PC-9 (cell line): ENCODE results near the gene SNRPD1.

ENCODE experiments used
- CTCF ChIP-seq: fragments of 200-600 bp; sonication (generic); conservative IDR thresholded peaks from 2 replicates; pipeline ENCODE4 v1.6.1; 2017; ENCODE audit warnings: mixed run types, antibody characterized with exemption, mild to moderate bottlenecking, moderate library complexity
- EZH2 ChIP-seq: fragments of 200-600 bp; sonication (generic); IDR thresholded peaks from 2 replicates; pipeline ENCODE4 v1.8.0; 2017; ENCODE audit warnings: antibody characterized with exemption, low read depth

- no peak for TF ChIP-seq CTCF
- TF ChIP-seq EZH2, result no peak
Observed at GRCh38 chr18:21662581-21662980, 50.5 kb downstream of the SNRPD1 start.
